Loucy (cell line): Measurements from ENCODE around the gene SHPK.

Experiments
- H2AFZ ChIP-seq: fragments of 200-600 bp; sonication (generic); 2 replicates; pipeline ENCODE4 v1.6.0; 2016; ENCODE audit warnings: antibody characterized with exemption, mild to moderate bottlenecking, low read length, moderate library complexity
- H3F3A ChIP-seq: fragments of 200-600 bp; 2 replicates; pipeline ENCODE4 v1.6.0; 2016; ENCODE audit warnings: antibody characterized with exemption, low read depth, mild to moderate bottlenecking
- H3K27me3 ChIP-seq: fragments of 200-600 bp; sonication (generic); 2 replicates; pipeline ENCODE4 v1.6.1; 2014; ENCODE audit warnings: low read length, mild to moderate bottlenecking; ENCODE audit not compliant: insufficient read depth, poor library complexity, severe bottlenecking
- H3K36me3 ChIP-seq: fragments of 200-600 bp; sonication (generic); 2 replicates; pipeline ENCODE4 v1.6.1; 2016; ENCODE audit warnings: low read length; ENCODE audit not compliant: insufficient read depth
- H3K4me1 ChIP-seq: fragments of 200-600 bp; sonication (generic); 2 replicates; pipeline ENCODE4 v1.5.1; 2014; ENCODE audit warnings: low read length, mild to moderate bottlenecking; ENCODE audit not compliant: insufficient read depth, poor library complexity, severe bottlenecking
- H3K4me2 ChIP-seq: fragments of 200-600 bp; sonication (generic); 2 replicates; pipeline ENCODE4 v1.6.0; 2014; ENCODE audit warnings: antibody characterized with exemption, low read length, low read depth, mild to moderate bottlenecking; ENCODE audit not compliant: poor library complexity, severe bottlenecking
- H3K4me3 ChIP-seq: fragments of 200-600 bp; sonication (generic); 2 replicates; pipeline ENCODE4 v1.5.1; 2014; ENCODE audit warnings: low read length, mild to moderate bottlenecking, mixed read lengths; ENCODE audit not compliant: poor library complexity, severe bottlenecking
- H3K79me2 ChIP-seq: fragments of 200-600 bp; sonication (generic); 2 replicates; pipeline ENCODE4 v1.6.1; 2014; ENCODE audit warnings: low read length; ENCODE audit not compliant: insufficient read depth
- H3K9ac ChIP-seq: fragments of 200-600 bp; sonication (generic); 2 replicates; pipeline ENCODE4 v1.6.0; 2014; ENCODE audit warnings: mild to moderate bottlenecking, low read depth, low read length, moderate library complexity; ENCODE audit not compliant: poor library complexity, severe bottlenecking
- H3K9me2 ChIP-seq: fragments of 200-600 bp; sonication (generic); replicated peaks from 2 replicates; pipeline ENCODE4 v1.6.1; 2016; ENCODE audit warnings: low read depth, low read length, mixed read lengths
- H3K9me3 ChIP-seq: fragments of 200-600 bp; sonication (generic); 2 replicates; pipeline ENCODE4 v1.6.1; 2014; ENCODE audit warnings: mild to moderate bottlenecking, antibody characterized with exemption, low read length, low read depth; ENCODE audit not compliant: insufficient read depth
- H4K20me1 ChIP-seq: fragments of 200-600 bp; sonication (generic); 2 replicates; pipeline ENCODE4 v1.6.0; 2014; ENCODE audit warnings: antibody characterized with exemption, low read length, mild to moderate bottlenecking; ENCODE audit not compliant: insufficient read depth, poor library complexity, severe bottlenecking
- EZH2phosphoT487 ChIP-seq: fragments of 200-600 bp; IDR thresholded peaks from 2 replicates; pipeline ENCODE4 v1.6.1; 2018; ENCODE audit warnings: antibody characterized with exemption, mild to moderate bottlenecking, moderate library complexity, borderline replicate concordance
- TF ChIP-seq, protein P1 (sequence below): fragments of 200-600 bp; sonication (generic); conservative IDR thresholded peaks from 2 replicates; pipeline ENCODE4 v1.5.1; 2014; ENCODE audit warnings: mild to moderate bottlenecking, antibody characterized with exemption, low read length

The SHPK gene

DNA sequence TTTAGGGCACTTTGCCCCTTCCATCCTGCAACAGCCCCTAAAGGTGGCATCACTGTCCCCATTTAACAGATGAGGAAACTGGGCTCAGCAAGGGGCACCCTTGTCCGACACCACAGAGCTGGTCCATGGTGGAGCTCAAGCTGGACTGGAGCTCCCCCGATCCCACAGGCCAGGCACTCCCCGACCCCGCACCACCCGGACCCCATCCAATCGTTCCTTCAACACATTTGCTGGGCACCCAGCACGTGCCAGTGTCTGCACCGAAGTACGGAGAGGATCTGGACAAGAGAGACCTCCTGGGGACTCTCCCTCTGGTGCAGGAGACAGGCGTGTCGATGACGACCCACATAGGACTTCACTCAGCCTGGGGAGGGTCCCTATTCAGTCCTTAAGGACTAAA is 46.0 kb upstream of the SHPK start:
- no peak overlapping the region for H2AFZ ChIP-seq
- H3K36me3 ChIP-seq, result peaks cover 5% of the 10 kb centered on the region; the same call in 1 of the 2 replicates
- no peaks in the 10 kb centered on the region for H3K27me3 ChIP-seq
- no peaks in the 10 kb centered on the region for H3K79me2 ChIP-seq
- no peak overlapping the region for H3K4me3 ChIP-seq
- no peak overlapping the region for H3K4me2 ChIP-seq
- no peak overlapping the region for H3K9ac ChIP-seq
- TF ChIP-seq, protein P1, sequence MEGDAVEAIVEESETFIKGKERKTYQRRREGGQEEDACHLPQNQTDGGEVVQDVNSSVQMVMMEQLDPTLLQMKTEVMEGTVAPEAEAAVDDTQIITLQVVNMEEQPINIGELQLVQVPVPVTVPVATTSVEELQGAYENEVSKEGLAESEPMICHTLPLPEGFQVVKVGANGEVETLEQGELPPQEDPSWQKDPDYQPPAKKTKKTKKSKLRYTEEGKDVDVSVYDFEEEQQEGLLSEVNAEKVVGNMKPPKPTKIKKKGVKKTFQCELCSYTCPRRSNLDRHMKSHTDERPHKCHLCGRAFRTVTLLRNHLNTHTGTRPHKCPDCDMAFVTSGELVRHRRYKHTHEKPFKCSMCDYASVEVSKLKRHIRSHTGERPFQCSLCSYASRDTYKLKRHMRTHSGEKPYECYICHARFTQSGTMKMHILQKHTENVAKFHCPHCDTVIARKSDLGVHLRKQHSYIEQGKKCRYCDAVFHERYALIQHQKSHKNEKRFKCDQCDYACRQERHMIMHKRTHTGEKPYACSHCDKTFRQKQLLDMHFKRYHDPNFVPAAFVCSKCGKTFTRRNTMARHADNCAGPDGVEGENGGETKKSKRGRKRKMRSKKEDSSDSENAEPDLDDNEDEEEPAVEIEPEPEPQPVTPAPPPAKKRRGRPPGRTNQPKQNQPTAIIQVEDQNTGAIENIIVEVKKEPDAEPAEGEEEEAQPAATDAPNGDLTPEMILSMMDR, result no peak
- TF ChIP-seq EZH2phosphoT487, result no peak
- no peaks in the 10 kb centered on the region for H3K9me3 ChIP-seq
- H3K9me2 ChIP-seq, result no peaks in the 10 kb centered on the region
- H3K4me1 ChIP-seq, result no peaks in the 10 kb centered on the region
- H3F3A ChIP-seq, result no peaks in the 10 kb centered on the region
- no peaks in the 10 kb centered on the region for H4K20me1 ChIP-seq

DNA sequence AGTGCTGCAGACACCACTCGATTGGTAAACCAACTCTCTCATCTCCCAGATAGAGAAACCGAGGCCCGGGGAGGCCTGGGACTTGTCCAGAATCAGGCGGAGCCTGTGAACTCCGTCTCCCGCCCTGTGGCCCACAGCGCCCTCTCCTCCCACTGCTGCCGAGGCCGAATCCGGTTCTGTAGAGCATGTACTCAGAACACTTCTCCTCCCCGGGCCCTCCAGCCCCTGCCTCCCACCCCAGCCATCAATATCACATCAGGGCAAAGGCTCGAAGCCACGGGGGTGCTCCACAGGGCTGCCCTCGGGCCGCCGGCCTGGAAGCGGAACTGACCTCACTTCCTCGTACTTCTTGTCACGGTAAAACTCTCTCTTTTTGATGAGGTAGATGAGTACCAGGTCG is 45.5 kb upstream of the SHPK start:
- TF ChIP-seq, protein P1, result no peak
- no peak for TF ChIP-seq EZH2phosphoT487
- Histone ChIP-seq H3K4me1 (no peaks in the 10 kb centered on the region), H3K27me3 (no peaks in the 10 kb centered on the region), H3K9me3 (no peaks in the 10 kb centered on the region), H3K9me2 (no peaks in the 10 kb centered on the region), H3K9ac (no peak overlapping the region), H3K4me2 (no peak overlapping the region), H4K20me1 (no peaks in the 10 kb centered on the region), H3F3A (no peaks in the 10 kb centered on the region), H3K36me3 (peaks cover 5% of the 10 kb centered on the region; the same call in 1 of the 2 replicates), H2AFZ (no peak overlapping the region), H3K4me3 (no peak overlapping the region), H3K79me2 (no peaks in the 10 kb centered on the region)

DNA sequence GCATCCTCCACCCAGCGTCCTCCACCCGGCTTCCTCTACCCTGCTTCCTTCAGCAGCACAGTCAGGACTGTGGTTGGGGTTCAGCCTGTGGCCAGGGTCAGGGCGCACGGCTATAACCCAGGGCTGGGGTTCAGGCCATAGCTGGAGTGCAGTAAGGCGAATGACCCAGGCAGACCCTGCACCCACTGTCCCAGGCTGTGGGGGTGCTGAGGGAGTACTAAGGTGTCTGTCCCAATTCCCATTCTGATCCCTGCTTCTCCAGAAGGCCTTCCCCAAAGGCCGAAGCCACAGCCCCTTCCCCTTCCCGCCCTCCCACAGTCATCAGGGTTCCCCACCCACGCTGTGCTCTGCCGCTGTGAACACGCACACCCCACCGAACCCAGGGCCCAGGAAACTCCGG is 45.0 kb upstream of the SHPK start:
- TF ChIP-seq, protein P1, result no peak
- no peak for TF ChIP-seq EZH2phosphoT487
- Histone ChIP-seq H3K79me2 (no peaks in the 10 kb centered on the region), H3K36me3 (peaks cover 5% of the 10 kb centered on the region; the same call in 1 of the 2 replicates), H2AFZ (no peak overlapping the region), H3K27me3 (no peaks in the 10 kb centered on the region), H3K9me2 (no peaks in the 10 kb centered on the region), H3K4me3 (no peak overlapping the region), H3K4me2 (no peak overlapping the region), H3K9me3 (no peaks in the 10 kb centered on the region), H3K4me1 (no peaks in the 10 kb centered on the region), H3F3A (no peaks in the 10 kb centered on the region), H4K20me1 (no peaks in the 10 kb centered on the region), H3K9ac (no peak overlapping the region)
